ENCODE measurements around the gene S100G. TPM values are rescaled to one million over a fixed set of nuclear protein-coding genes. Genes with fewer than 3 reads are reported as not detected.

The S100G gene
- total and polyA plus RNA-seq, 2 of the 4 experiments (the other 2 are of a cell fraction): not detected

- DNase-seq (peak; percentile 41), ATAC-seq (ENCODE audit: low read depth) (no peak)
- TF ChIP-seq FOS (IDR thresholded peaks at IDR 0.05; ENCODE audit: low read depth, low read length): no peak
- no peak for TF ChIP-seq ELK1 (IDR thresholded peaks at IDR 0.05; ENCODE audit: borderline replicate concordance, low read depth, low read length)
- TF ChIP-seq CEBPB (IDR thresholded peaks at IDR 0.05; ENCODE audit: low read depth, low read length): no peak
- TF ChIP-seq MAZ (IDR thresholded peaks at IDR 0.05; ENCODE audit: borderline replicate concordance, low read depth, low read length): no peak
- TF ChIP-seq BHLHE40 (IDR thresholded peaks at IDR 0.05; ENCODE audit: low read depth, low read length): no peak
- TF ChIP-seq RCOR1 (IDR thresholded peaks at IDR 0.05; ENCODE audit: insufficient replicate concordance, low read length): no peak
- TF ChIP-seq POLR2A (IDR thresholded peaks at IDR 0.05; ENCODE audit: low read depth, low read length): no peak
- no peak for TF ChIP-seq CHD1 (IDR thresholded peaks at IDR 0.05; ENCODE audit: low read depth, low read length)
- TF ChIP-seq RAD21 (IDR thresholded peaks at IDR 0.05; ENCODE audit: low read length): no peak
- TF ChIP-seq NFE2L2 (IDR thresholded peaks at IDR 0.05; ENCODE audit: low read depth, low read length): no peak
- TF ChIP-seq RFX5 (IDR thresholded peaks at IDR 0.05; ENCODE audit: low read depth, low read length): no peak
- TF ChIP-seq, protein P1, sequence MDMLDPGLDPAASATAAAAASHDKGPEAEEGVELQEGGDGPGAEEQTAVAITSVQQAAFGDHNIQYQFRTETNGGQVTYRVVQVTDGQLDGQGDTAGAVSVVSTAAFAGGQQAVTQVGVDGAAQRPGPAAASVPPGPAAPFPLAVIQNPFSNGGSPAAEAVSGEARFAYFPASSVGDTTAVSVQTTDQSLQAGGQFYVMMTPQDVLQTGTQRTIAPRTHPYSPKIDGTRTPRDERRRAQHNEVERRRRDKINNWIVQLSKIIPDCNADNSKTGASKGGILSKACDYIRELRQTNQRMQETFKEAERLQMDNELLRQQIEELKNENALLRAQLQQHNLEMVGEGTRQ (IDR thresholded peaks at IDR 0.05; ENCODE audit: low read depth, low read length): no peak
- TF ChIP-seq CTCF (conservative IDR thresholded peaks at IDR 0.05; ENCODE audit: low read depth, low read length): no peak
- TF ChIP-seq MAFK (IDR thresholded peaks at IDR 0.05; ENCODE audit: low read depth, low read length): no peak
- no peak for TF ChIP-seq SMC3 (IDR thresholded peaks at IDR 0.05; ENCODE audit: low read depth, low read length)
- no peak for TF ChIP-seq MXI1 (IDR thresholded peaks at IDR 0.05; ENCODE audit: borderline replicate concordance, low read depth, low read length)
Observed at GRCh38 chrX:16654093-16654492, 4.1 kb downstream of the S100G start.

More at GRCh38 chrX:16654093-16654492, 4.1 kb downstream of the S100G start:
- Histone ChIP-seq H3K4me2 (ENCODE audit: low read depth, low read length) (no peak overlapping the region), H3K79me1 (ENCODE audit: low read depth in 1 of 2, low read length in 2 of 2) (peaks cover 0 to 27% of the 10 kb centered on the region in 2 experiments; a peak in 2 of 4 replicates), H2AFZ (replicated peaks; ENCODE audit: low read length, poor library complexity) (no peak overlapping the region), H3K23ac (ENCODE audit: low read depth, low read length) (no peak overlapping the region), H2BK120ac (ENCODE audit: low read depth, low read length) (peak overlapping the region; percentile 88), H3K56ac (ENCODE audit: extremely low read depth, insufficient read depth, low read length) (no peak overlapping the region), H3K9me1 (ENCODE audit: insufficient read depth, low read length) (no peaks in the 10 kb centered on the region; the same call in 1 of the 2 replicates), H3K4ac (ENCODE audit: low read depth, low read length) (peak overlapping the region; percentile 87), H4K8ac (ENCODE audit: low read depth in 2 of 2, low read length in 2 of 2) (peak overlapping the region; percentile 13 to 63; a peak in 3 of 4 replicates), H3K27me3 (ENCODE audit: control insufficient read depth, insufficient read depth, low read length) (peaks cover 3% of the 10 kb centered on the region; the same call in 1 of the 2 replicates), H3K14ac (replicated peaks; ENCODE audit: low read depth, low read length) (0 out of 2 replicates have a peak overlapping the region, but pooled peaks have one; percentile 85), H3K18ac (ENCODE audit: low read depth, low read length) (peak overlapping the region; percentile 1; the same call in 1 of the 2 replicates), H3K4me3 (ENCODE audit: insufficient read depth, low read depth, low read length) (no peak overlapping the region), H3K4me1 (ENCODE audit: control insufficient read depth, insufficient read depth, low read length) (peaks cover 12% of the 10 kb centered on the region), H4K91ac (ENCODE audit: insufficient read depth, low read depth, low read length) (peak overlapping the region; percentile 41), H2BK5ac (ENCODE audit: low read depth, low read length, poor library complexity, severe bottlenecking) (peak overlapping the region; percentile 80), H3K9me3 (ENCODE audit: control insufficient read depth, insufficient read depth, low read length) (no peaks in the 10 kb centered on the region), H2AK9ac (replicated peaks; ENCODE audit: low read depth, low read length, poor library complexity) (no peak overlapping the region), H4K5ac (ENCODE audit: low read depth, low read length) (peak overlapping the region; percentile 9; the same call in 1 of the 2 replicates), H3K36me3 (ENCODE audit: control insufficient read depth, insufficient read depth, low read length) (no peaks in the 10 kb centered on the region), H2AK5ac (ENCODE audit: low read depth, low read length) (no peak overlapping the region), H3K27ac (ENCODE audit: insufficient read depth, low read length) (no peak overlapping the region), H2BK15ac (ENCODE audit: low read depth, low read length) (peak overlapping the region; percentile 32; the same call in 1 of the 3 replicates), H2BK20ac (ENCODE audit: low read depth, low read length) (0 out of 2 replicates have a peak overlapping the region, but pooled peaks have one; percentile 86), H3K9ac (ENCODE audit: low read depth, low read length) (no peak overlapping the region), H4K20me1 (ENCODE audit: insufficient read depth, low read length) (no peaks in the 10 kb centered on the region)
- BruUV-seq (replicated peaks): no TSS peak
- intact Hi-C loops (cut with micrococcal nuclease) (no loop called here), in situ Hi-C loops (cut with MboI; ENCODE audit: low sequenced_read_pairs) (no loop called here), dilution Hi-C loops (cut with HindIII; ENCODE audit: low sequenced_read_pairs, unreplicated experiment) (no loop called here)
- no CpG with 5 or more reads among the region's 3 CpGs for WGBS, 2 experiments (ENCODE audit: extremely low coverage in 2 of 2, insufficient read length in 1 of 2)
- ChIA-PET CTCF (no interaction called here), POLR2A (ENCODE audit: unreplicated experiment) (no interaction called here)
